K562 treated with DMSO at 1 percent for 12 hours (cell line): ENCODE results near the gene OSBPL7. TPM values are rescaled to one million over a fixed set of nuclear protein-coding genes. Genes with fewer than 3 reads are reported as not detected.

Experiments used
- total RNA-seq: library from RNA; unstranded; fragments of 300-600 nt; gene quantifications from 2 replicates; pipeline ENCODE4 v1.2.3, GENCODE V29; 2022; ENCODE audit not compliant: insufficient read depth

The OSBPL7 gene
- 6.1 and 14.3 TPM in 2 replicates for total RNA-seq

GRCh38 chr17:47821424-47822391 lies at the start of gene OSBPL7:
Gene OSBPL7, minus strand, starts transcription at chr17:47821794. Its CDS starts 1,516 bp downstream, at chr17:47820278.

GRCh38 chr17:47850692-47851573 lies 29.3 kb upstream of the OSBPL7 start, which contains the start of gene SP6:
Gene SP6, minus strand, starts transcription at chr17:47851163. Its CDS starts 2,734 bp downstream, at chr17:47848429.

GRCh38 chr17:47840742-47841487 lies 19.3 kb upstream of the OSBPL7 start, which contains the start of gene SCRN2:
Gene SCRN2, minus strand, starts transcription at chr17:47841273. Its CDS starts 430 bp downstream, at chr17:47840843.

GRCh38 chr17:47831003-47831933 lies 9.7 kb upstream of the OSBPL7 start, which contains the start of the genes LRRC46 and MRPL10:
Gene LRRC46, plus strand, starts transcription at chr17:47831670. Its CDS starts 320 bp downstream, at chr17:47831990.
Gene MRPL10, minus strand, starts transcription at chr17:47831541. Its CDS starts 30 bp downstream, at chr17:47831511.

Other genes starting within 250 kb of the OSBPL7 start
- 51.8 and 201 TPM in 2 replicates for gene KPNB1, start 171.9 kb downstream of the OSBPL7 start, total RNA-seq
- 4.8 and 8.0 TPM in 2 replicates for gene TBKBP1, start 127.6 kb downstream of the OSBPL7 start, total RNA-seq
- gene TBX21, start 88.6 kb downstream of the OSBPL7 start, total RNA-seq = not detected in 2 replicates
- 82.5 and 101 TPM in 2 replicates for gene MRPL10, start 9.7 kb upstream of the OSBPL7 start, total RNA-seq
- 1.0 and 2.1 TPM in 2 replicates for gene LRRC46, start 9.9 kb upstream of the OSBPL7 start, total RNA-seq
- gene SCRN2, start 19.5 kb upstream of the OSBPL7 start, total RNA-seq = 15.7 and 23.3 TPM in 2 replicates
- gene SP6, start 29.4 kb upstream of the OSBPL7 start, total RNA-seq = 7.9 and 12.4 TPM in 2 replicates
- 6.1 and 20.9 TPM in 2 replicates for gene SP2, start 74.4 kb upstream of the OSBPL7 start, total RNA-seq
- 6.7 and 11.2 TPM in 2 replicates for gene PNPO, start 119.8 kb upstream of the OSBPL7 start, total RNA-seq
- gene PRR15L, start 136.1 kb upstream of the OSBPL7 start, total RNA-seq = not detected in 2 replicates
- gene CDK5RAP3, start 149.3 kb upstream of the OSBPL7 start, total RNA-seq = 109 and 156 TPM in 2 replicates
- not detected in 2 replicates for gene COPZ2, start 216.0 kb upstream of the OSBPL7 start, total RNA-seq
- 56.2 and 170 TPM in 2 replicates for gene NFE2L1, start 226.6 kb upstream of the OSBPL7 start, total RNA-seq